ENCODE results near the gene AWAT2. TPM values are rescaled to one million over a fixed set of nuclear protein-coding genes. Genes with fewer than 3 reads are reported as not detected.

AWAT2 gene
- total RNA-seq, 1 donor from 2014 or later: not detected

DNA sequence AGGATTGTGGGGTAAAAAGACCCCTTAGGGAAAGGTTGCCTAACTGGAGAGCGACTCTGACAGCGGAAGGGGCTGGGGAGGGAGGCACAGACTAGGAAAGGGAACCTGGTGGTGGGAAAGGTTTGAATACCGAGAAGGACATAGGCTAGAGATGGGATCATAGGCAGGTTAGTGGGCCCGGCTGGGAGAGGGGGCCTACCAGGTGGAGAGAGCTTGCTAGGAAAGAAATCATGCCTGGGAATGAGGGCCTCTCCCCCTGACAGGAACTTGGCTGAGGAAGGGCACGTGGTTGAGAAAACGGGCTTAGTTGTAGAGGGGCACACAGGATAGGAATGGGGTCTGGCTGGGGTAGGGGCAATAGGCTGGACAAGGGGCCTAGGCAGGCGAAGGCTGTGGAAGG is 16.9 kb upstream of the AWAT2 start:
- POLR2A ChIA-PET: no interaction called here
- no peaks in the 10 kb centered on the region for H3K27me3 Mint-ChIP-seq
- ATAC-seq (ENCODE audit: low read depth): no peak
- TF ChIP-seq, protein P1, sequence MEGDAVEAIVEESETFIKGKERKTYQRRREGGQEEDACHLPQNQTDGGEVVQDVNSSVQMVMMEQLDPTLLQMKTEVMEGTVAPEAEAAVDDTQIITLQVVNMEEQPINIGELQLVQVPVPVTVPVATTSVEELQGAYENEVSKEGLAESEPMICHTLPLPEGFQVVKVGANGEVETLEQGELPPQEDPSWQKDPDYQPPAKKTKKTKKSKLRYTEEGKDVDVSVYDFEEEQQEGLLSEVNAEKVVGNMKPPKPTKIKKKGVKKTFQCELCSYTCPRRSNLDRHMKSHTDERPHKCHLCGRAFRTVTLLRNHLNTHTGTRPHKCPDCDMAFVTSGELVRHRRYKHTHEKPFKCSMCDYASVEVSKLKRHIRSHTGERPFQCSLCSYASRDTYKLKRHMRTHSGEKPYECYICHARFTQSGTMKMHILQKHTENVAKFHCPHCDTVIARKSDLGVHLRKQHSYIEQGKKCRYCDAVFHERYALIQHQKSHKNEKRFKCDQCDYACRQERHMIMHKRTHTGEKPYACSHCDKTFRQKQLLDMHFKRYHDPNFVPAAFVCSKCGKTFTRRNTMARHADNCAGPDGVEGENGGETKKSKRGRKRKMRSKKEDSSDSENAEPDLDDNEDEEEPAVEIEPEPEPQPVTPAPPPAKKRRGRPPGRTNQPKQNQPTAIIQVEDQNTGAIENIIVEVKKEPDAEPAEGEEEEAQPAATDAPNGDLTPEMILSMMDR (IDR thresholded peaks at IDR 0.05): no peak
- intact Hi-C loops (cut with micrococcal nuclease): no loop called here
- no peak overlapping the region for H3K4me3 Mint-ChIP-seq
- DNase-seq: no peak
- H3K27ac Mint-ChIP-seq: no peak overlapping the region
- CTCF ChIA-PET: no interaction called here
- no peaks in the 10 kb centered on the region for H3K9me3 Mint-ChIP-seq
- H3K4me1 Mint-ChIP-seq: no peaks in the 10 kb centered on the region
- no peaks in the 10 kb centered on the region for H3K36me3 Mint-ChIP-seq (ENCODE audit: low read depth)

DNA sequence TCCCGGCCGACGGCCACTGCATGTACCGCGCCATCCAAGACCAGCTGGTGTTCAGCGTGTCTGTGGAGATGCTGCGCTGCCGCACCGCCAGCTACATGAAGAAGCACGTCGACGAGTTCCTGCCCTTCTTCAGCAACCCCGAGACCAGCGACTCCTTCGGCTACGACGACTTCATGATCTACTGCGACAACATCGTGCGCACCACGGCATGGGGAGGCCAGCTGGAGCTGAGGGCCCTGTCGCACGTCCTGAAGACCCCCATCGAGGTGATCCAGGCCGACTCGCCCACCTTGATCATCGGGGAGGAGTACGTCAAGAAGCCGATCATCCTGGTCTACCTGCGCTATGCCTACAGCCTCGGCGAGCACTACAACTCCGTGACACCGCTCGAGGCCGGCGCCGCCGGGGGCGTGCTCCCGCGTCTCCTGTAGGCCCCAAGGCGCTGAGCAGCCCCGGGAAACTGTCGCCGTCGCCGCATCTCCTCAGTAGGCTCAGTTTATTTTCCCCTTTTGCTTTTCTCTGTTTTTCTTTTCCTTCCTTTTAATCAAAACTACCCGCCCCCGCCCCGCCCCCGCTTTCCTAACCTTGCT is 13.3 kb upstream of the AWAT2 start:
- DNase-seq (no peak), ATAC-seq (ENCODE audit: low read depth) (no peak)
- H3K9me3 Mint-ChIP-seq: no peaks in the 10 kb centered on the region
- no peaks in the 10 kb centered on the region for H3K4me1 Mint-ChIP-seq
- H3K27me3 Mint-ChIP-seq: no peaks in the 10 kb centered on the region
- ChIA-PET POLR2A (no interaction called here), CTCF (no interaction called here)
- TF ChIP-seq, protein P1 (IDR thresholded peaks at IDR 0.05): no peak
- no peaks in the 10 kb centered on the region for H3K36me3 Mint-ChIP-seq (ENCODE audit: low read depth)
- H3K4me3 Mint-ChIP-seq: no peak overlapping the region
- no peak overlapping the region for H3K27ac Mint-ChIP-seq
- intact Hi-C loops (cut with micrococcal nuclease): no loop called here

DNA sequence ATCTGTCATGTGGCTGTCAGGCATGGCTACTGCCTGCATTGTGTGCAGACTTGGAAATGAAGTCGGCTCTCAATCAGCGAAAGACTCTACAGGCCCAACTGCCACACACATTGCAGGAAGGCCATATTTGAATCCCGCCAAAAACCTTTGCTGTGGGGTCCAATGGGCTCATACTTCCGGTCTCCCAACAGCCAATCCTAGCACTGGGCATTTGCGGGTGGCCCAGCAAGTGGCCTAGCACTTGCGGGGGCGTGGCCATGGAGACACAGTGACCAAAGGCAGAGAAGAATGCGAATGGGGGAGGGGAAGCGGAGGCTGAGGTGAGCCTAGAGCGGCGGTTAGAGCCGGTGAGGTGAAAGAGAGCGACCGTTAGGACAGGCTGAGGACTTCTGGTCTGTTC is 12.3 kb upstream of the AWAT2 start, which contains the start of gene OTUD6A:
Gene OTUD6A, plus strand, starts transcription at position 382 of the 400 bp plus-strand sequence. CDS start 68 bp downstream, outside the sequence.
- ChIA-PET POLR2A (no interaction called here), CTCF (no interaction called here)
- Mint-ChIP-seq H3K36me3 (ENCODE audit: low read depth) (no peaks in the 10 kb centered on the region), H3K27ac (no peak within 1 kb of the TSS), H3K9me3 (no peaks in the 10 kb centered on the region), H3K4me3 (no peak within 1 kb of the TSS), H3K4me1 (no peaks in the 10 kb centered on the region), H3K27me3 (no peaks in the 10 kb centered on the region)
- intact Hi-C loops (cut with micrococcal nuclease): no loop called here
- ATAC-seq (ENCODE audit: low read depth): no peak
- TF ChIP-seq, protein P1 (IDR thresholded peaks at IDR 0.05): no peak
- DNase-seq: no peak

DNA sequence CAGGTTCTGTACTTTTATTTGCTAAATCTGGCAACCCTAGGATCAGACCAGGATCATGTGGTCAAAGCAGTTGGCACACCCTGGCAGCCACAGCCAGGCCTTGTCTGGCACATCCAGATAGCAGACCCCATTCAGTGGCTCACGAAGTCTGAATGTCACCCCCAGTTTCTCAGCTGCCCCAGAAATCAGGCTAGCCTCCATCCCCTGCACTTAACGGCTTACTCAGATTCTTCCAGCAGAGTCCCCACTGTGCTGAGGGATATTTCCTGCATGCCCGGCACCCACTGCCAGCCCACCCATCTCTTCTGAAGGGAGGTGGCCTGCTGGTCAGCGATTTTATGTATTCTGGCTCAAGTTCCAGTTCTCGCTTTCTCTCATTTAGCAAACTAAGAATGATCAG is 4.7 kb upstream of the AWAT2 start:
- Mint-ChIP-seq H3K4me1 (no peaks in the 10 kb centered on the region), H3K9me3 (no peaks in the 10 kb centered on the region), H3K27ac (no peak overlapping the region), H3K4me3 (no peak overlapping the region), H3K36me3 (ENCODE audit: low read depth) (no peaks in the 10 kb centered on the region), H3K27me3 (no peaks in the 10 kb centered on the region)
- no peak for DNase-seq
- POLR2A ChIA-PET: no interaction called here
- ATAC-seq (ENCODE audit: low read depth): no peak
- TF ChIP-seq, protein P1 (IDR thresholded peaks at IDR 0.05): no peak
- CTCF ChIA-PET: no interaction called here
- intact Hi-C loops (cut with micrococcal nuclease): no loop called here

DNA sequence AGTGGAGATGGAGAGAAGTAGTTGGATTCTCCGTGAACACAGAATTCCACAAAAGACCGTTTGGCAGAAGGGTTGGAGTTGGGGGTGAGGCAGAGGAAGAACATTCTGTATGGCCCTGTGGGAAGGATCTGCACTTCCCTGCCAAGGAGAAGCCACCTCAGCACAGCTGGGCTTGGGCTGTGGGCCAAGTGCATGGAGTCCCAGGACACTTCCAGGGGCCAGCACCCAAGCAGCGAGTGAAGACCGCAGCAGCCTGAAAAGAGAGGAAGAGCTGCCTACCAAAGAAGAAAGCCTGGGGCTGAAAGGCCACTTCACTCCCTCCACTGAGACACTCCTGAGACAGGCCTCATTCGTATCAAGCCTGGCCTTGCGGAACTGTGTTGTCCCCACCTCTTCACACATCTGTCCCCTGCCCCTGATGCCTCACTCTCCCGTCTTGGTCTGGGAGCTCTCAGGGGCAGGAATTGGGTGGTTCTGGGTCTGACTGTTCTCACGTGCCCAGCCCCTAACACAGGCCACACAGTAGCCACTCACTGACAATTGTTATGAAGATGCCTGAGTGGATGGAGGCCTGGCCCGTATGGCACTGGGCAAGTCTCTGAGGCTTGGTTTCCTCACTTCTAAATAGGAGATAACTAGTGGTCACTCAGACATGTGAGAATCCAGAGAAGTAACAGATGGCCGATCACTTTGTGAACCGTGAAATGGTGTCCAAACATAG is 3.3 kb upstream of the AWAT2 start:
- Mint-ChIP-seq H3K4me3 (no peak overlapping the region), H3K36me3 (ENCODE audit: low read depth) (no peaks in the 10 kb centered on the region), H3K4me1 (no peaks in the 10 kb centered on the region), H3K9me3 (no peaks in the 10 kb centered on the region), H3K27me3 (no peaks in the 10 kb centered on the region), H3K27ac (no peak overlapping the region)
- DNase-seq (no peak), ATAC-seq (ENCODE audit: low read depth) (no peak)
- ChIA-PET CTCF (no interaction called here), POLR2A (no interaction called here)
- TF ChIP-seq, protein P1 (IDR thresholded peaks at IDR 0.05): no peak
- intact Hi-C loops (cut with micrococcal nuclease): no loop called here

Data from activated B cell treated with CpG ODN at 0.5 μM for 24 hours (primary cell).